GM12878 (cell line): ENCODE results near the gene CERKL. TPM values are rescaled to one million over a fixed set of nuclear protein-coding genes. Genes with fewer than 3 reads are reported as not detected.

ENCODE experiments used
- CBX3 ChIP-seq: fragments of 200-600 bp; sonication (generic); IDR thresholded peaks from 2 replicates; pipeline ENCODE4 v1.6.1; 2016; ENCODE audit warnings: low read depth, borderline replicate concordance
- E4F1 ChIP-seq: fragments of 450-650 bp; IDR thresholded peaks from 2 replicates; pipeline ENCODE4 v1.6.1; 2018; ENCODE audit warnings: borderline replicate concordance, mild to moderate bottlenecking; ENCODE audit not compliant: partially characterized antibody
- NKRF ChIP-seq: fragments of 450-650 bp; conservative IDR thresholded peaks from 2 replicates; pipeline ENCODE4 v1.6.1; 2017; ENCODE audit warnings: mild to moderate bottlenecking, moderate library complexity
- PKNOX1 ChIP-seq: fragments of 450-650 bp; IDR thresholded peaks from 2 replicates; pipeline ENCODE4 v1.6.1; 2016; ENCODE audit warnings: mild to moderate bottlenecking
- SREBF2 ChIP-seq: IDR thresholded peaks from 2 replicates; pipeline ENCODE4 v1.6.1; 2012; ENCODE audit warnings: mild to moderate bottlenecking, low read length
- ZBTB11 ChIP-seq: fragments of 450-650 bp; formaldehyde crosslinking; IDR thresholded peaks from 2 replicates; pipeline ENCODE4 v1.5.0; 2022; ENCODE audit warnings: mild to moderate bottlenecking, missing genetic modification characterization
- ZNF217 ChIP-seq: fragments of 450-650 bp; IDR thresholded peaks from 2 replicates; pipeline ENCODE4 v1.6.1; 2017; ENCODE audit warnings: antibody characterized with exemption, mild to moderate bottlenecking
- polyA plus RNA-seq, 11 experiments: library from polyadenylated mRNA; depleted of rRNA in 4 of 11; unstranded in 6 of 11; stranded (reverse) in 5 of 11; fragments of >200 nt; fragmentation: Nextera tagmentation in 4 of 11; fragmentation: Illumina TruSeq in 1 of 11; extraction: Ambion mirVana in 4 of 11; extraction: Trizol in 1 of 11; gene quantifications; 1 replicate in 1 of 11; 2 replicates in 10 of 11; pipeline versions ENCODE4 v1.2.1 to v1.2.3, GENCODE V29; 2011 to 2016; ENCODE audit warnings: inconsistent platforms in 2 of 11, missing spikeins in 2 of 11, low read depth in 1 of 11
- total RNA-seq, 4 experiments: library from RNA; depleted of rRNA in 3 of 4; stranded (reverse); fragments of >200 nt in 3 of 4; fragmentation: Illumina TruSeq in 1 of 4; extraction: Trizol in 1 of 4; gene quantifications; 2 replicates each; pipeline versions ENCODE4 v1.2.1 to v1.2.3, GENCODE V29; 2013 to 2021

The CERKL gene
- total and polyA plus RNA-seq, 10 of the 15 experiments (the other 5 are each of a cell fraction or from before 2014, with no cell fraction given): 0.05 to 23.0 (median 6.0) TPM; not detected in 2

- TF ChIP-seq ZBTB11 (CRISPR knock-in tag) (no peak), NKRF (no peak; the same call in 1 of the 2 replicates), E4F1 (no peak), PKNOX1 (peak; percentile 64; the same call in 1 of the 2 replicates), ZNF217 (peak; percentile 80), SREBF2 (no peak), CBX3 (no peak)
These were observed 70.3 kb downstream of the CERKL start (continued) for GRCh38 chr2:181586569-181587081.
